SK-N-SH (cell line): Measurements from ENCODE around the gene USP10.

Experiments used
- EP300 ChIP-seq, 2 experiments: IDR thresholded peaks; 2 replicates each; pipeline versions ENCODE4 v1.4.0 to v1.6.1; 2012; ENCODE audit warnings: borderline replicate concordance in 1 of 2, low read depth in 1 of 2, low read length in 1 of 2
- TF ChIP-seq, protein P1 (sequence below): IDR thresholded peaks from 2 replicates; pipeline ENCODE4 v1.6.1; 2012; ENCODE audit warnings: mild to moderate bottlenecking, low read depth, low read length, moderate library complexity

DNA sequence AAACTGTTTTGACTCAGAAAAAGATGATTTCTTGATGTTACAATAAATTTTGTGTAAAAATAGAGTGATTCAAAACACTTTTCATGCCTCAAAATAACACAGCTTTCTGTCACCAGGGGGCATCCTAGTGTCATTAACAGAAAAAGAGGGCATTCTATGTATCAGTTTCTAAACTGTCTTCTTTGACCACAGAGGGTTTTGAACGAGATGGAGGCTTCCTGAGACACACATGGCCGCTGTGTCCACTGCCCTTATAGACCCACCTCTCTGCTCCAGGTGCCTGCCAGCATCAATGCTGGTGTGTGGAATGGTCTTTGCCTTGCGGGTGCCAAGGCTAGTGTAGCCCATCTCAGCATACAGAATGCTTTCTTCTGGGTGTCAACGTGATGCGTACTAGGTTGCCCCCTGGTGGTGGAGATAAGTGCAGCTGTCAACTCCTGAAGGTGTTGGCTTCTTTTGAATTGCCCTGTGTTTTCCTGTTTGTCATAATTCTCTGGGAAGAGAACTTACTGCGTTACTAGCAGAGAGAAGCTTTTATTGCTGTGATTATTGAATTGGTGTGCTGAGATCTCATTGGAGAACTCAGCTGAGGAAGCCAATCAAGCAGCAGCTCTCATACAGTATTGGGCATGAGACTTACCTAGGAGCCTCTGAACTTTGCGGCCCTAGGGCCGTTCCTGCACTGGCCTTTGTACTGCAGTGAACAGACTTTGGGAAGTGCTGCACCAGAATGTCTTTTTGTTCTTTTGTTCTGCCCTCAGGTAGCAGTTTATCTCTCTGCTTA, 38.6 kb downstream of the USP10 start:
- no peak for TF ChIP-seq EP300 (IDR thresholded peaks at IDR 0.05; ENCODE audit: borderline replicate concordance in 1 of 2, low read depth in 1 of 2, low read length in 1 of 2)
- TF ChIP-seq, protein P1, sequence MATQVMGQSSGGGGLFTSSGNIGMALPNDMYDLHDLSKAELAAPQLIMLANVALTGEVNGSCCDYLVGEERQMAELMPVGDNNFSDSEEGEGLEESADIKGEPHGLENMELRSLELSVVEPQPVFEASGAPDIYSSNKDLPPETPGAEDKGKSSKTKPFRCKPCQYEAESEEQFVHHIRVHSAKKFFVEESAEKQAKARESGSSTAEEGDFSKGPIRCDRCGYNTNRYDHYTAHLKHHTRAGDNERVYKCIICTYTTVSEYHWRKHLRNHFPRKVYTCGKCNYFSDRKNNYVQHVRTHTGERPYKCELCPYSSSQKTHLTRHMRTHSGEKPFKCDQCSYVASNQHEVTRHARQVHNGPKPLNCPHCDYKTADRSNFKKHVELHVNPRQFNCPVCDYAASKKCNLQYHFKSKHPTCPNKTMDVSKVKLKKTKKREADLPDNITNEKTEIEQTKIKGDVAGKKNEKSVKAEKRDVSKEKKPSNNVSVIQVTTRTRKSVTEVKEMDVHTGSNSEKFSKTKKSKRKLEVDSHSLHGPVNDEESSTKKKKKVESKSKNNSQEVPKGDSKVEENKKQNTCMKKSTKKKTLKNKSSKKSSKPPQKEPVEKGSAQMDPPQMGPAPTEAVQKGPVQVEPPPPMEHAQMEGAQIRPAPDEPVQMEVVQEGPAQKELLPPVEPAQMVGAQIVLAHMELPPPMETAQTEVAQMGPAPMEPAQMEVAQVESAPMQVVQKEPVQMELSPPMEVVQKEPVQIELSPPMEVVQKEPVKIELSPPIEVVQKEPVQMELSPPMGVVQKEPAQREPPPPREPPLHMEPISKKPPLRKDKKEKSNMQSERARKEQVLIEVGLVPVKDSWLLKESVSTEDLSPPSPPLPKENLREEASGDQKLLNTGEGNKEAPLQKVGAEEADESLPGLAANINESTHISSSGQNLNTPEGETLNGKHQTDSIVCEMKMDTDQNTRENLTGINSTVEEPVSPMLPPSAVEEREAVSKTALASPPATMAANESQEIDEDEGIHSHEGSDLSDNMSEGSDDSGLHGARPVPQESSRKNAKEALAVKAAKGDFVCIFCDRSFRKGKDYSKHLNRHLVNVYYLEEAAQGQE: no peak
